GM21717 (cell line): ENCODE measurements around the gene CBX8.
"Not testable (repeated sequence)": the region's sequence is repeated elsewhere in the genome, so short reads cannot be mapped to it uniquely, and the experiment has no call there.

Source experiments
- ATAC-seq: cut with Tn5 transposase; IDR thresholded peaks from one replicate; pipeline ENCODE4 v1.9.1; 2021; ENCODE audit warnings: mild to moderate bottlenecking, moderate library complexity; ENCODE audit not compliant: unreplicated experiment

CBX8 gene

GRCh38 chr17:79757140-79757745, 39.6 kb downstream of the CBX8 start:
- no peak for ATAC-seq

GRCh38 chr17:79755591-79755990, 41.3 kb downstream of the CBX8 start:
- ATAC-seq = no peak

- not testable (repeated sequence) for ATAC-seq
Observed at GRCh38 chr17:79754903-79755302, 42.0 kb downstream of the CBX8 start.

- no peak for ATAC-seq
Observed at GRCh38 chr17:79754370-79754769, 42.5 kb downstream of the CBX8 start.

- ATAC-seq = no peak
Observed at GRCh38 chr17:79752175-79752574, 44.7 kb downstream of the CBX8 start.

- ATAC-seq = no peak
Observed at GRCh38 chr17:79750650-79751545, 46.0 kb downstream of the CBX8 start.

- ATAC-seq = no peak
Observed at GRCh38 chr17:79749958-79750357, 46.9 kb downstream of the CBX8 start.

GRCh38 chr17:79749156-79749815, 47.6 kb downstream of the CBX8 start:
- no peak for ATAC-seq

GRCh38 chr17:79748295-79749099, 48.4 kb downstream of the CBX8 start:
- ATAC-seq = no peak

- ATAC-seq = no peak
Observed at GRCh38 chr17:79747508-79748294, 49.2 kb downstream of the CBX8 start.

GRCh38 chr17:79746889-79747507, 49.9 kb downstream of the CBX8 start:
- no peak for ATAC-seq

- ATAC-seq = no peak
Observed at GRCh38 chr17:79745641-79746105, 51.2 kb downstream of the CBX8 start.

- ATAC-seq = no peak
Observed at GRCh38 chr17:79743614-79744013, 53.3 kb downstream of the CBX8 start.

- no peak for ATAC-seq
Observed at GRCh38 chr17:79742951-79743476, 53.9 kb downstream of the CBX8 start.

- no peak for ATAC-seq
Observed at GRCh38 chr17:79742589-79742918, 54.3 kb downstream of the CBX8 start.
